ENCODE data around the gene ASCL1.

Gene ASCL1

DNA sequence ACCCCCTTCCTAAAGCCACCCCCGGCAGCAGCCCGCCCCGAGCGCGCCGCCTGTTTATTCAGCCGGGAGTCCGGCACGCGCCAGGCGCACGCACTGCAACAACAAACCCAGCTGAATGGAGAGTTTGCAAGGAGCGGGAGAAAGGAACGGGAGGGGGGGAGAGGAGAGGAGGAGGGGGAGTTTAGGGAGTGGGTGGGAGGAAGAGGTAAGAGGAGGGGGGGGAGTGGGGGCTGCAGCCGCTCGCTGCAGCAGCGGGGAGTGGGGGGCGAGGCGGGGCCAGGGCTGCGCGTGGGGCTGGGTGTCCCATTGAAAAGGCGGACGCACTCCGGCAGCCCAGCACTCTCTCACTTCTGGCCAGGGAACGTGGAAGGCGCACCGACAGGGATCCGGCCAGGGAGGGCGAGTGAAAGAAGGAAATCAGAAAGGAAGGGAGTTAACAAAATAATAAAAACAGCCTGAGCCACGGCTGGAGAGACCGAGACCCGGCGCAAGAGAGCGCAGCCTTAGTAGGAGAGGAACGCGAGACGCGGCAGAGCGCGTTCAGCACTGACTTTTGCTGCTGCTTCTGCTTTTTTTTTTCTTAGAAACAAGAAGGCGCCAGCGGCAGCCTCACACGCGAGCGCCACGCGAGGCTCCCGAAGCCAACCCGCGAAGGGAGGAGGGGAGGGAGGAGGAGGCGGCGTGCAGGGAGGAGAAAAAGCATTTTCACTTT is at the start of gene ASCL1:
Gene ASCL1, plus strand, starts transcription at position 336 of the 712 bp plus-strand sequence. CDS start 571 bp downstream, outside the sequence.
- in situ Hi-C loops (cut with MboI; ENCODE audit: low sequenced_read_pairs), result no loop called here

DNA sequence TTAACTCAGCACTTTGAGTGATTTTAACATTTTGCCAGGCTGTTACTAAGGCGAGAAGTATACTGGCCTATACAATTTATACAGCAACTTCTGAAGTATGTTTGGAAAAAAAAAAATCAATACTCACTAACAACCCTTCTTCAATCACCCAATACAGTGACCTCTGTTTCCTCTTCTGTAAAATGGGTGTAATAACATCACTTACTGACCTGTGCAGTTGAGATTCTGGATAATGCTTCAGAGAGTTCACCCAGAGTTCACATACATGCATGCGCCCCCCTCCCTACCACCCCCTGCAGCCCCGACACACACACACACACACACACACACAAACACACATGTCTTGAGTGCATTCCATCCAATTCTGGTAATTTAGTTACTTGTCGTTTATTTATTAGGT is 49.6 kb upstream of the ASCL1 start:
- in situ Hi-C loops (cut with MboI; ENCODE audit: low sequenced_read_pairs), result no loop called here

DNA sequence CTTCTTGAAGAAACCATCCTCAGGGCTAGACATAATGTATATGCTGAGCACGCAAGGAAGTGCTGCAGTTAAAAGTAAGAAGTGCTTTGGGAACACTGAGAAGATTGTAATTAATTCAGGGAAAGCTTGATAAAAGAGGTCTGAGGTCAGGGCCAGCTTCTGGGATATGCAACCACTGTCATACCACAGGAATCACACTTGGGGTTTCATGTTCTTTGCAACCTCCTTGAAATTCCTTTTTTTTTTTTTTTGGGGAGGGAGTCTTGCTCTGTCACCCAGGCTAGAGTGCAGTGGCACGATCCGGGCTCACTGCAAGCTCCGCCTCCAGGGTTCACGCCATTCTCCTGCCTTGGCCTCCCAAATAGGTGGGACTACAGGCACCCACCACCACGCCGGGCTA is 47.3 kb upstream of the ASCL1 start:
- in situ Hi-C loops (cut with MboI; ENCODE audit: low sequenced_read_pairs), result no loop called here

DNA sequence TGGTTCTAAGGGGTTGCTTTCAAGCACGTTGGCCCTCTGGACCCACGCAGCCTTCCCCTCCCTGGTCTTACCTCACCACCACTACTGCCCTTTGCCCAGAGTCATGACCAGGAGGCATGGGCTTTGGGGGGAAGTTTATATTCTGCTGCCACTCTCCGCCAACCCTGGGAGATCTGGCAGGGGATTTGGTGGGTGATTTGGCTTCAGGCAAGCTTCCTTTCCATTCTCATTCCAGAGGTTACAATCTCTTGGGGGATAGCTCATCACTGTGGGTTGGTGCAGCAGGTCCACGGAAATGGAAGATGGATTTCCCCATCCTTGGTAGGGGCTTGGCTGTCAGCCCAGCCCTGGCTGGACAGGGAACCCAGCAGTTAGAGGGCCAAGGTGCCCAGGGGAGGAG is 46.7 kb upstream of the ASCL1 start:
- in situ Hi-C loops (cut with MboI; ENCODE audit: low sequenced_read_pairs), result no loop called here

DNA sequence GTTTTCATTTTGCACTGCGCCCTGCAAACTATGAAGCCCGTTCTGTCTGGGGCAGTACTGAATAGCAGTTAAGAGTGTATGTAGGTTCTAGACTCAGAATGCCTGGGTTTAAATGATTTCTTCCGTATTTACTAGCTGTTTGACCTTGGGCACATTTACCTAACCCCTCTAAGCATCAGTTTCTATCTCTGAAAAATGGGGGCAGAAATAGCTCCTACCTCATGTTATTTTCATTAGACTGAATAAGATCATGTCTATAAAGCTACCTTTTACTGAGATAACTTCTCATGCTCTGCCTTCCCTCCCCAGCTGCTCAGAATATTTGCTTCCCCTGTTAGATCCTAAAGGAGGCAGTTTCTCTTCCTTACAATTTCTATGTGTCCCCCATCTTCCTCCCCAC is 46.2 kb upstream of the ASCL1 start:
- in situ Hi-C loops (cut with MboI; ENCODE audit: low sequenced_read_pairs), result no loop called here

DNA sequence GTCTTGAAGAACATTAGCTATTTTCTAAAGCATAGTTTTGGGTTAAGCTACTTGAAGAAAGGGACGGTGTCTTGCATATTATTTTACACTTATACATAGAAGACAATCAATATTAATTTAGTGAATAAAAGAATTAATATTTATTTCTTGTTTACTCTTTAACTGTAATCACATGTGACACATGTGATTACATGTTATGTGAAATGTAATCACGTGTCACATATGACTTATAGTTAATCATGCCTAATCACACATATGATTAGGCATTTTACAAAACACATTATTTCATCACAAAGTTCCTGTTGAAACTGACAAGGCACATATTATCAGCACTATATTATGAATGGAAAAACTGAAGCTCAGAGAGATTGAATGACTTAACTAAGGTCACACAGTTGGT is 45.2 kb upstream of the ASCL1 start:
- in situ Hi-C loops (cut with MboI; ENCODE audit: low sequenced_read_pairs), result no loop called here

DNA sequence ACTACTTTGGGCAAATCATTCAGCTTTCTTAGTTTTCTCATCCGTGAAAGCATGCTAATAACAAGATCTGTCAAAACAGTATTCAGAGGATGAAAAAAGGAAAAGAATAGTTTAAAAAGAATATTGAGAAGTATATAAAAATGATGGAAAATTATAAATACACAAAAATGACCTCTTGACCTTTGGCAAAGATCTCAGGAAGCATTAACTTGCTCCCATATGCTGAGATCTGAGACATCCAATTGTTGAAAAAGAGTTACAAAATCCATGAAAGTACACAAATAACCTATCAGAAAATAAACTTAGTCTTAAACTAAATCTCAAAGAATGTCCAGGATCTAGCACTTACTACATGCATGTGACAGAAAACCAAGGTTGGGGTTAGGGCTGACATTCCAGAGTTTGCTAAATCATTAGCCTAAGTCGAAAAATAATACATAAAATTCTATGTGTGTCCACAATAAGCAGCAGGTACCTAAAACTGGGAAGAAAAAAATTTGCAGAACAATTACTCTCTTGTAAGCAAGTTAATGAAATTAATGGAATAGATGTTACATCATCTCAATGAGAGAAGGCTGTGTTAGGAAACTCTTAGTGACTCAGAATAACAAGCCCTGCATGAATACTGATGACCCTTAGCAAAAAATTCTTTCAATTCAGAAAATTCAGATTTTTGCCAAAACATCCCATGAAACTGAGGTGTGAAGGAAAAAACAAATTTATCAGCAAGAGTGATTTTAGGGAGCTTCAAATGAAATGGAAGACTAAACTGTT is 43.8 kb upstream of the ASCL1 start:
- in situ Hi-C loops (cut with MboI; ENCODE audit: low sequenced_read_pairs), result no loop called here

DNA sequence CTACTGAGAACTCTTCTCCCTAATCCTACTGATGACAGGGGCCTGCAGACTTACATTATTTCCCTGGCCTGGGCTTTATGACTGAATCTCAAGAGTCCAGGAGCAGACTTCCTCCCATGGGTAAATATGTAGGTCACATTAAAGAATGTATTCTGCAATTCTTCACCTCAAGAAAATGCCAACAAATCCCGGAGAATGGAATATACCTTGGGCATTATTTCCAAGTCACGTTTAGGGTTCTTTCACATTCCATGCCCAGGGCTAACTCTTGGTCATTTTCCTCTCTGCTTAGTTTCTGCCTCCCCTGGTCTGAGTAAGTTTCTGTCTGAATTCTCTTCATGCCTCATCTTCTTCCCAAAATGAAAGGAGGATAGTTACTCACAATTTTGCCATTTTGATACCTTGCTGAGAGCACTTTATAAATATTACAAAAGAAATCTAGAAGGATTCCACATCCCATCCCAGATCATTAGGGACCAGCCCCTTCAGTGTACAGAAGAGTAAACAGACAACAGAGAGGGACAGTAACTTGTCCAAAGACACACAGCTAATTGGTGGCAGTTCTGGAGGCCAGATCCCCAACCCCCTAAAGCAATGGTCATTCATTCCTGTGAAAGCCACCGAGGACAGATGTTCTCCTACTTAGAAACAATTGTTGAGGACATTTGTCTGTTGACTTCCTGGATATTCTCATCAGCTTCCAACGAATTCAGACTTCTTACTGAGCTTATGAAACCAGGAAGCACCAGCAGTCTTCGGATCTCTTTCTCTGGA is 41.0 kb upstream of the ASCL1 start:
- in situ Hi-C loops (cut with MboI; ENCODE audit: low sequenced_read_pairs), result no loop called here

DNA sequence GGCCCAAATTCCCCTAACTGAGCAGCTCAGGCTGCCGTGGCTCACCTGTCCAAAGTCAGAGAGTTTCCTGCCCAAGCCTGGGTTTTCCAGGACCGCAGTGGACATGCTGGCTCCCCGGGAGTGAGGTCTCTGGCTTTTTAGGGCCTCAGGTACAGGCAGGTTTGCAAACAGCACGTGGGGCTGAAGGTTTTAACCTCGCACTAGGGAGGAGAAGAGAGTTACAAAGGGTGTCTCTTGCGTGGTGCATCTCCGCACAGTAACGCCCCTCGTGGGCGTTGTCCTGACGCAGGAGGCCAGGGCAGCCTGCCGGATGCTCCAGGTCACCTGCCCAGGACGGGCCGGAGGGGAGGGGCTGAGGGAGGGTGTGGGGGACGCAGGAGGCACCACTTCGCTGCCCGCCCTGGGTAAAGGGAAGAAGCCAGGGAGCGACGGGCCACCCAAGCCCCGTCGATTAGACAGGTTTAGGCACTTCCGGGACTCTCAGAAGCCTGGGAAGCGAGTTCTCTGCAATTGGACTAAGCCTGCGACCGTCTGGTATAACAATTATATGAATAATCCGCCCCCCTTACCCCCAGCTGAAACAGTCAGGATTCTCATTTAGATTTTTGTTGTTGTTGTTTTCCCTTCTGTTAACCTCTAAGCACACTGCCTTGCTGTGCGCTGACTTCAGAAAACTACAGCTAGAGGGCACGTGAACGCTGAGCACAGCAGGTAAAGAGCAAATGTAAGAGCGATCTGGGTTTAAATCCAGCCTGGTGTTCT is 40.3 kb upstream of the ASCL1 start, which contains the start of gene PAH:
Gene PAH, minus strand, starts transcription at position 219 of the 762 bp plus-strand sequence. Its CDS starts 114 bp downstream, at position 105.
- in situ Hi-C loops (cut with MboI; ENCODE audit: low sequenced_read_pairs), result no loop called here

DNA sequence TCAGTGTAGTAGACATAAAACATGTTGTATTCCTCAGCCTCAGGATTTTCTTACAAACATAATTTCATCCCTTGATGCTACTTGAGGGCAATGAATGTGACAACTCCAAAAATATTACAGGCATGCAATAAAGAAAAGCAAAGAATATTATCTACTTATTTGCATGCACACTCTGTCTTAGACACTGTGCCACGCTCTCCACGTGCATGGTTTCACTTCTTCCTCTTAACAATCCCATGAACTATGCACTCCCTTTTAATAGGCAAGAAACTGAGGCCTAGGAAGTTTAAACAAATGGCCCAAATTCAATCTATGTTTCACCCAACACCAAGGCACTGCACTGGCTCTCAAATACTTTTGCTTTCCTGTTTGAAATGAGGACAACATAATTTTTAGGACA is 38.6 kb upstream of the ASCL1 start:
- in situ Hi-C loops (cut with MboI; ENCODE audit: low sequenced_read_pairs), result no loop called here

DNA sequence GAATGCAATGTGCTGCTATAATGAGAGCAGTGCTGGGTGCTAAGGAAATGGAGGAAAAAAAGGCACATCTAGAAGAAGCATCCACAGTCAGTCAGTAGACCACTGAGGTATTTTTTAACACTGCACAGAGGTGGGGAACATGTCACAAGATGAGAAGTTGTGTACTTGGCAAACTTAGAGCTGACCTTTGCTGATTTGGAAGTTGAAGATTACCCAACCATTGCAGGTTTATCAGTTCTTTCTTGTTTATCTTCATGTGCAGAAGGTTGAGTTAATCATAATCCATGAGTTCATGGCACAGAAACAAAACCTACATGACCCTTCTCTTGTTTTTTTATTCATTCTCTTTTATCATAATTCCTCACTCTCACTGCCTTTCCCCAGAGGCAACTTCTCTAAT is 37.2 kb upstream of the ASCL1 start:
- in situ Hi-C loops (cut with MboI; ENCODE audit: low sequenced_read_pairs), result no loop called here

DNA sequence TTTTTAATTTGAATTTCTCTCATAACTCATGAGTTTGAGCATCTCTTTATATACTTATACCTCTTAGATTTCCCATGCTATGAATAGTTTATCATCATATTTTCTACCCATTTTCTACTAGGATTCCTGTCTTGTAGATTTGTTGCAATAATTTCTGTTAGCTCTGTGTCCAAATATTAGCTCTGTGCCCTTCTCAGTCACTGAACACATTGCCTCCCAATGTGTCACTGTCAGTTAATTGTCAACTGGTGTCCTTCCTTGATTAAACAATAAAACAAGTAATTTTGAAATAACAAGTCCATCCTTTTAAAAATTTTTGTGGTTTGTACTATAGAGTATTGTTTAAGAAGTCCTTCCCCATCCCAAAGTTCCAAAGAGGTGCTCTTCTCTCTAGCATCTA is 36.2 kb upstream of the ASCL1 start:
- in situ Hi-C loops (cut with MboI; ENCODE audit: low sequenced_read_pairs), result no loop called here

DNA sequence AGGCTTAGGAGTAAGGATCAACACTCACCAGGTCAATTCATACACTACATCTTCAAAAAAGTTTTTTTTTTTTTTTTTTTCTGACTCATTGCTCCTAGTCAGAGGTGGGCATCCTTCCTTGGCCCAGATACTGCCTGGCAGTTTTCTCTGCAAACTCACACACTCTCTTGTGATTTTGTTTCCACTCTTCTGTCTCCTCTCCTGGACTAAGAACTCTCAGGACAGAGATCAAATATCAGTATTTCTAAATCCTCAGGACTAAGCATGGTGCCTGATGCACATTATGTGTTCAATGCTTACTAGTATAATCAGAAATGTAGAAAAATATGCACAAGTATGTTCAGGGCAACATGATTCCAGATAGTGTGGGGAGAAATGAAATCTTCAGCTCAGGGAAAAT is 30.3 kb upstream of the ASCL1 start:
- in situ Hi-C loops (cut with MboI; ENCODE audit: low sequenced_read_pairs), result loop anchor here (25.0 kb wide), 1 partner anchor 610 kb away; no protein-coding TSS in a partner anchor

DNA sequence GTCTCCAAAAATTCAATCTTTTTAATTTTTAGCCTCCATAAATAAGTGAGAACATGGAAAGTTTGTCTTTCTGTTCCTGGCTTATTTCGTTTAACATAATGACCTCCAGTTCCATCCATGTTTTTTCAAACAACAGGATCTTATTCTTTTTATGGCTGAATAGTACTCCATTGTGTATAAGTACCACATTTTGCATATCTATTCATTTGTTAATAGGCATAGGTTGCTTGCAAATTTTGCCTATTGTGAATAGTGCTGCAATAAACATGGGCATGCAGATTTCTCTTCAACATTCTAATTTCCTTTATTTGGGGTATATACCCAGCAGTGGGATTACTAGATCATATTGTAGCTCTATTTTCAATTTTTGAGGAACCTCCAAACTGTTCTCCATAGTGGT is 24.3 kb upstream of the ASCL1 start:
- in situ Hi-C loops (cut with MboI; ENCODE audit: low sequenced_read_pairs), result loop anchor here (25.0 kb wide), 1 partner anchor 604 kb away; no protein-coding TSS in a partner anchor

DNA sequence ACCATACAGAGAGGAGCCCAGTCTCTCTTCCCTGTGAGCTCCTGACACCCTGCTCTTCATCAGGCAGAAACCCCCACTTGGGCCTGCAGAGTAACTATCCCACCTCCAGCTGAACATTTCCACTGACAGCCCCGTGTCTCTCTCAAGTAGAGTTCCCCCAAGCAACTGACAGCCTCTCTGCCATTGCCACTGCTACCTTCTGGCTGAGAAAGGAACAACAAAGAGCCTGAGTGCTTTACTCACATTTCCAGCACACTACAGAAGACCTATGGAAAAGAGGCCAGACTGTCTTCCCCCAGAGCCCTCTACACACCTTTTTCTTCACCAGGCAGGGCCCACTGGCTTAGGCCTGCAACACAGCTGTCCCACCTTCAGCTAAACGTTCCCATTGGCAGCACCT is 18.4 kb upstream of the ASCL1 start:
- in situ Hi-C loops (cut with MboI; ENCODE audit: low sequenced_read_pairs), result loop anchor here (25.0 kb wide), 1 partner anchor 598 kb away; no protein-coding TSS in a partner anchor

DNA sequence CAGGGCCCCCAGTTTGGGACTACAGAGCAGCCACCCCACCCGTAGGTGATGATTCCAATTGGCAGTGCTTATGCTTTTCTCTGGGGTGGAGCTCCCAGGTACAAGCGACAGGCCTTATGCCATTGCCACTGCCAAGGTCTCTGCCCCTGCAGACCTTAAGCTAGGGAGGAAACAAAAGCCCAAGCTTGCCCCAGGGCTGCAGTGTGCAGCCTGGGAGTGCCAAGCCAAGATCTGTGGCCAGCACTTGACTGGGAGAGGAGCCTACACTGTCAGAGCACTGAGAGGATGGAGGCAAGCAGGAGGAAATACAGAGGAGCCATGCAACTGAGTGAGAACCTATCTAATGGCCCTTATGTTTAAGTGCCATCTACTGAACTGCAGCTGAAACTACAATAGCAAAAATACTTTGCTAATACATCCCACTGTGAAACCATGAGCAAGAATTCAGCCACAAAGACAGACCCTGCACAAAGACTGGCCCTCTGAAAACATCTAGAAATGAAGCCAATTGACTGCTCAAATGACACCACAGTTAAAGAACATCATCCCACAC is 17.7 kb upstream of the ASCL1 start:
- in situ Hi-C loops (cut with MboI; ENCODE audit: low sequenced_read_pairs), result loop anchor here (25.0 kb wide), 1 partner anchor 598 kb away; no protein-coding TSS in a partner anchor

DNA sequence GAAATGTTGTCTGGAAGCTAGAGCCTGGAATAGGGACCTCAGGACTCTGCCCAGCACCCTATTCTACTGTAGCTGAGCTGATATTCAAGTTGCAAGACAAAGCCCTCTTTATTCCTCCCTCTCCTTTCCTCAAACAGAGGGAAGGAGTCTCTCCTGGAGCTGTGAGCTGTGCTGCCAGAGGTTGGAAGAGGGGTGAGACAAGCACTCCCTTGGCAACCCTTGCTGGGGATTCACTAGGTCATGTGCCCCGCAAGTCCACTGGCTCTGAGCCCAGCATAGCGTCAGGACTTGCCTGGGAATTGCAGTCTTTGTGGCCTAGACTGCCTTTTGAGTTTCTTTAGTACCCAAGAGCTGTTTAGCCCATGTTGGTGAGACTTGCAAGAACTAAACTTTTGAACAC is 11.4 kb upstream of the ASCL1 start:
- in situ Hi-C loops (cut with MboI; ENCODE audit: low sequenced_read_pairs), result loop anchor here (25.0 kb wide), 1 partner anchor 591 kb away; no protein-coding TSS in a partner anchor

DNA sequence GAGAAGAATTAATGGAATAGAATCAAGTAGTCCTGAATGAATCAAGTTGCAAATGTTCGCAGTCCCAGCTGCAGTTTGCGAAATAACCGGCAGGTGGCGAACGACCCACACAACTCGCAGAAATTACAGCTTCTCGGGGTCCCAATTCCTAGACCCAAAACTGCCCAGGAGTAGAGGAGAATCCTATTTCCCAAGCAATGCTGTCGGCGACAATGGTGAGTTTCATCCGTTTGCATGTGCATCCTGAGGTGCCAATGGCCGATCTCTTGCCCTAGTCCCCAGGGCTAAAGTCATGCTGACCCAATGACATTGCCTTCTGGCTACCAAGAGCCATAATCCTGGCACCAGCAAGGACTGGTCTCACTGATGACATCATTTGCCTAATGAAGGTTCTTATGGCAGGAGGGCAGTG is 8.5 kb upstream of the ASCL1 start:
- in situ Hi-C loops (cut with MboI; ENCODE audit: low sequenced_read_pairs), result loop anchor here (25.0 kb wide), 1 partner anchor 588 kb away; no protein-coding TSS in a partner anchor

DNA sequence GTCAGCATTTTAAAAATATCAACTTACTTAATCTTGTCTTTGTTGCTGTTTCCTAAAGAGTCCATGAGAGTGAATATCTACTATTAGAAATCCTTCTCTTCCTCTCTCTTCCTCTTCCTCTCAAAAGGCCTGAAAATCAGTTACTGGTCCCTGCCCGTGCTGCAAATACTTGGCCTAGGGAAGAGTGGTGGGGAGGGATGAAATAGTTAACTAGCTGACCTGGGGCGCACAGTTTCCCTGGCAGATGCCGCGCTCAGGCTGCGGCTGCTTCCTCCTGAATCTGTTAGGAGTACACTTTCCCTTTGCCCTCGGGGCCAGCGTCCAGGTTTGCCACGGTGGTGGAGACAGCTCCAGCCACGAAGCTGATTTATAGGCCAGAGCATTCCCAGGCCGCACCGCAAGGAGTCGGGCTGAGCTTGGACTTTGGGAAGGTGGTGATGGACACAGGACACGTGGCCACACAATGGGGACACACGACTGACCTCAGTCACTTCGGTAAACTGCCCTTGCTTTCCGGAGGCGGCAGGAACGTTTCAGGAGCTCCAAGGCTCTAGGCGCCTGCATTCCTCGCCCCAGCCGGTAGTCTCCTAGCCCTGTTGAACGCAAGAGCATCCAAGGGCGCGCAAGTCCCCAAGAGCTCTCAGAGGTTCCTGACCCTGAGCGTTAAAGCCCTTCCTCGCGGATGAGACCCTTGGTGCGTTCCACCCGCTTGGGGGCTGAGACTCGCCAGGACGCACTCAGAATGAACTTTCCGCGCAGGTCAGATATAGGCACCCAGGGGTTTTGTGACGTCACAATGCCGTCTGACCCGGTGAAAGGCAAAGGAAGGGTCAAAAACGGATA is 7.1 kb upstream of the ASCL1 start:
- in situ Hi-C loops (cut with MboI; ENCODE audit: low sequenced_read_pairs), result no loop called here

All from HL-60/S4 (cell line).